Measurements from ENCODE around the gene RPL5.

The RPL5 gene

DNA sequence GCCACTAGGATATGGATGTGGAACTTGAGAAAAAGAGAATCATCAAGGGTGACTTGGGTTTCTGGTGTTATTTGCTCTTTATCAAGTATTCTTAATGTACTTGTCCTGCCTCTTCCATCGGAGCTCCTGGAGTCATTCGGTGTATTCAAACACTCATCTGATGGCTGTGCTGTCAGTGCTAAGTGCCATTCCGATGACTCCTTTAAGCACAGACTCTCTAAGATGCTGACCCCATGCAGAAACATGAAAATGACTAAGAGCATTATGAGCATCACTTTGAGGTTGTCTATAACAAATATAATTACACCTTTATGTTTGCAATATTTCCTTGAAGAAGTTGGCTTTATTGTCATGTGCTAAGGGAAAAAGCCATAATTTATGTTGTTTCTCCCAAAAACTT lies 11.3 kb upstream of the RPL5 start:
- no peak for DNase-seq

DNA sequence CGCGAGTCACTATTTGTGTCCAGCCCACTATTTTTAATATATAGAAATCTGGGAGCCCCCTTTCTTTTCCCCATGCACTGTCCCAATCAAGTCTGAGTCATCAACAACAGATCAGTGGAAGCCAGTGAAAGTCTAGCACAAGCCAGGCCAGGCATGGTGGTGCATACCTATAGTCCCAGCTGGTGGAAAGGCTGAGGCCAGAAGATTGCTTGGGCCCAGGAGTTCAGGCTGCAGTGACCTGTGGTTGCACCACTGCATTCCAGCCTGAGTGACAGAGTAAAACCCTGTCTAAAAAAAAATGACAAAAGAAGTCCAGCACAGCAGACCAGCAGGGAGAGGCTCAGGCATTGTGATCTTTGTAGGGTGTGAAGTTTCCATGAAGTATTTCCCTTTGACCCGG lies 9.0 kb upstream of the RPL5 start:
- no peak for DNase-seq

DNA sequence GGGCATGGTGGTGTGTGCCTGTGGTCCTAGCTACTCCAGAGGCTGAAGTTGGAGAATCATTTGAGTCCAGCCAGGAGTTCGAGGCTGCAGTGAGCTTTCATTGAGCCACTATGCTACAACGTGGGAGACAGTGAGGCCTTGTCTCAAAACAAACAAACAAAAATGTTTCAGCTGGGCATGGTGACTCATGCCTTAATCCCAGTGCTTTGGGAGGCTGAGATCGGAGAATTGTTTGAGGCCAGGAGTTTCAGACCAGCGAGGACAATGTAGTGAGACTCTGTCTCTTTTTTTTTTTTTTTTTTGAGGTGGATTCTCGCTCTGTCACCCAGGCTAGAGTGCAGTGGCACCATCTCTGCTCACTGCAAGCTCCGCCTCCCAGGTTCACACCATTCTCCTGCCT lies 5.0 kb upstream of the RPL5 start:
- DNase-seq: no peak

DNA sequence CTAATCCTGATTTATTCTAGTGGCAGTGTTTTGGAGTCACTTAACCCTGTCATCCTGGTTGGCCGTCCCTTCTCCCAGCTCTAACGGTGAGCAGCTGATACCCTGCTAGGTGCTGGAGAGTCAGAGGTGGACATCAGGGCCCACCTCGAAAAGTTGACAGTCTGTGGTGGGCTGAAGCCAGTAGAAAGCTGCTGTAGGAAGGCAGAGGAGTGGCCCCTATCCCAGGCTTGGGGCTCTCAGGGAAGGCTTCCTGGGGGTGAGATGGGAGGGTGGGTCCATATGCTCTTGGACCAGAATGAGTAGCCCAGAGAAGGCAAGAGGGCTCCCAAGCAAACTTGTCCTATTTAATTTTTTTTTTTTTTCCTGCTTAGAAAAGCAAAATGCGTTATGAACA lies 475 bp upstream of the RPL5 start:
- no peak for DNase-seq

DNA sequence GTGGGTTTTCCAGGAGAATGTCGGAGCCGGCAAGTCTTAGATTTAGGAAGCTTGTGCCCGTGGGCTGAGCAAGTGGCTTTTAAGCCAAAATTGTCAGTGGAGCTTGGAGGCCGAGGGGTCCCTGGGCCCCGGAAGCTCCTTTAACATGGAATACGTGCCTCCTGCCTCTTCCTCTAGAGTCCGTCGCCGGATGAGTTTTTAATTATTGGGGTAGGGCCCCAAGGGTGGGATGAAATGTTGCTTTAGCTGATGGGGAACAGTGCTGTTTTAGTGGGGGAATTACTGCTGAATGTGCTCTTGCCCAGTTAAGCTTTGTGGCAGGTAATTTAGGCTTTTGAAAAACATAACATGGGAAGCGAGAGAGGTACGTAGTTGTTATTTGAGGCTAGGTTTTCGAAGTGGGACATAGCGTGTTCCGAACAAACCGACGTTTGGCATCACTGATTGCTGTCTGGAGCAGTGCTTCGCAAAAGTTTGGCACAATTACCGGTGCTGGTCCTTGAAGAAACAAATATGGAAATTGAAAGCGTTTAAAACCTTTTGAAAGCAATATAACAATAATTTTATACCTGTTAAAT lies 786 bp downstream of the RPL5 start:
- no peak for DNase-seq

DNA sequence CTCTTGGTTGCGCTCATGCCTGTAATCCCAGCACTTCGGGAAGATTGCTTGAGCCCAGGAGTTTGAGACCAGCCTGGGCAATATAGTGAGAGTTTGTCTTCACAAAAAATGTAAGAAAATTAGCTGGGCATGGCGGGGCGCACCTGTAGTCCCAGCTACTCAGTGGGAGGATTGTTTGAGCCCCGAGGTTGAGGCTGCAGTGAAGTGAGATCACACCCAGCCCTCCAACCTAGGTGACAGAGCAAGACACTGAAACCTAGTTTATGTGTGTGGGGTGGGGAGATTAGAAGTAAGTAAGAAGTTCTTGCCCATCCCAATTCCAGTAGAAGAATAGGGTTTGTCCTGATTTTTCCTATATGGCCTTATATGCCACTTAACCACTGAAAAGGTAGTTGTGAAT lies 2.0 kb downstream of the RPL5 start:
- DNase-seq: no peak

DNA sequence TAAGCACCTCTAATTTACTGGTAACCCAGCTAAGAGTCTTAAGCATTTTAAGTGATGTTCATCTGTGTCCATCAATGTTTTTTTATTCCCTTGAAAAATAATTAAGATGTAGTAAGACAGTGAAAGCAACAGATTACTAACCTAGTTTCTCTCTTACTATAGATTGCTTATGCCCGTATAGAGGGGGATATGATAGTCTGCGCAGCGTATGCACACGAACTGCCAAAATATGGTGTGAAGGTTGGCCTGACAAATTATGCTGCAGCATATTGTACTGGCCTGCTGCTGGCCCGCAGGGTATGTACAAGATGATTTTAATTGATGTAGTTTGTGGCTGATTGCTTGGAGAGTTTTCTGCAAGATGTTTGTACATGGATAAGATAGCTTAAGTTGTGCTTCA lies 2.8 kb downstream of the RPL5 start:
- no peak for DNase-seq

DNA sequence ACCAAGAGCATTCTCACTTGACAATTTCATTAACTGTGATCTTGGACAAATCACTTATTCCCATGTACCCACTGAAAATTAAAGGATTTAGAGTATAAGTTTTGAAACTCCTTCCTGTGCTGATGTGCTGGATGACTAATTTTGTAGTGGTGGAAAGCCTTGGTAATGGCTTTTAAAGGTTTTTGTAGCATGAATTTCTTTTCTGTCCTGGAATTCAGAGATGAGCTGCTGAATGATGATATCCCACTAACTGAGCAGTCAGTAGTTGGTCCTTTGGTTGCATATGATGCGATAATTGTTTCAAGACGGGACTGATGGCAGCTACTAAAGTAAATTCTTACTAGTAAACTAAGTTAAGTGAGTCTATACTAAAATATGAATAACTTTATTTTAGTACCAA lies 5.2 kb downstream of the RPL5 start:
- no peak for DNase-seq

DNA sequence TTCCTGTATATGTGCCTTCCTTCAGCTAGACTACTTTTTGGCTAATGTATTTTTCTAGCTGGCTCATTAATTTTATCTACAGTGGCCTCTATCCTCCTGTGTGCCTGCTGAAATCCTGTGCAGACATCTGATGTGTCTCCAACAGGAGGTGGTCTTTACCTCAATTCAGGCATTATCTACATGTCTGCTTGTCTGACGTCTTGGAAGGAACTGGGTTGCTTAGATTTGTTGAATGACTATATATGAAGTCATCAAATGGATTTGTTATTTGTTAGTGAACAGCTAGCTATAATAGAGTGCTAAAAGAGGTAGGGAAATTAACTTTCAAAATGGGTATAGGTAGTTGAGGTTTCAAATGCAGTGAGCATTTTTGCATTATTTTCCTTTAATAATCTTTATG lies 6.7 kb downstream of the RPL5 start:
- DNase-seq: no peak

DNA sequence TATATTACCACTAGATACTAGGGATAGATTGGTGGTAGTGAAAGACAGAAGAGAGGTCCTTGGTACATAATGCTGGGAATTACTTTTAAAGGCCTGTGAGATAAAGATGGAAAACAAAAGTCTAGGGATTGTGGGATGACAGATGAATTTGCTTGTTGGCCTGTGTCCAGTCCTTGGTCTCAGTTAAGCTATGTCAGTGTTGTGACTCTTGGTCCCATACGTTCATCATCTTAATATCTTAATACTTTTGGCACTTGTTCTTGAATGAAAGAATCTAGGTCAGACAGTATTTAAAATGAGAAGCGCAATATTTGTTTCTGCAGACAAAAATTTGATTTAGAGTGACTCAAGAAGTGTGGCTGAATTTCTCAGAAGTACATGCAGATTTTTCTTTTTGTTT lies 7.6 kb downstream of the RPL5 start:
- no peak for DNase-seq

DNA sequence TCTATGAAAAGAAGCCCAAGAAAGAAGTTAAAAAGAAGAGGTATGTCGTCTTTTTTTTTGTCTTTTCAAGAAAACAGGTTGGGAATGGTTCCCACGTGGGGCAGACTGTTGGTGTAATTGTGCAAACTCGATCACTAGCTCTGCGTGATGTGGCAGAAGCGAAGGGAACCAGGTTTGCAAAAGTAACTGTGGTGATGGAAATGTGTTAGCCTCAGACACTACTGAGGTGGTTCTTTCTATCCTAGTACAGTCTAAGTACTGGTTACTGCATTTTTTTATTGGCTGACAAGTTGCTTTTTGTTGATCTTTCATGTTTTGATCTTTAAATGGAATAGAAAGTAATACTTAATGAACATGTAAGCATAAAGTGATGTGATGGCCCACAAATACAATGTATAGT lies 8.8 kb downstream of the RPL5 start:
- no peak for DNase-seq

DNA sequence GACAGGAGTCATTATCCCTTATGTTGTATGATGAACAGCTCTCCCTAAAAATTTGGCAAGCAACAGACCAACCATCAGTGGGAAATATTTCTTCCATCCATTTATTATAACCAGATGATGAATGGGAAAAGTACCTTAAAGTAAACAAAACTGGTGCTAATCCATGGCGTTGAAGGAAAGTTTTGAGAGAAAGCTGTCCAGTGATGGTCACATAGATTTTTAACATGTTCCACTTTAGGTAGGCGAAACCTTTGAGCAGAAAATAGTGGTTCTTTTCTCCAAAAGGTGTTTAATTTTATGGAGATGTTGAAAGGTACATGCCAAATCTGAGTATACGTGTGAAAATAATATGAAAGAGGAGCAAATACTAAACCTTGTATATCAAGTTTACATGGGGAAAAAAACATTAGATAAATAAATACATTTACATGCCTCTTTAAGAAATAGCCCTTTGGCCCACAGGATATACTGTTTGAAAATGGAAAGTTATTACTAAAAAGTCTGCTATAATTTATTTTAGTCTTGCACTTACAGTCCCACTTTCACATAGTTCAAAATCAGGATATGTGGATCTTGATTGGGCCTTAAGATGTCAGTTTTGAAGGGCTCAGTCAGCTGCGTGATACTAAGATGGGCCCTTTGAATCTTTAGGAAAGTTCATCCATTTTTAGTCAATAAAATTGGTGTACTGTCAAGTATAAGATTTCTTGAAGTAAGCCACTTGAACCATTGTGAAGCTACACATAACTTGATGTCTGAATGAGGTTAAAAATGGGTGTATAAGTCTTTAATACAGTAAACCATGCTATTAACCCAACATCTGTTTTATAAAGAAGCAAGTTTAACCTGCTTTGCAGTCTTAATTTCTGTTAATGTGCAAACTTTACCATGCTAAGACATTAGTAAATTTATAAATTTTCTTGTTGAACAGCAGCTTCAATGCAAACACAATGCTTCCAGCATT lies 10.5 kb downstream of the RPL5 start:
- DNase-seq: no peak

DNA sequence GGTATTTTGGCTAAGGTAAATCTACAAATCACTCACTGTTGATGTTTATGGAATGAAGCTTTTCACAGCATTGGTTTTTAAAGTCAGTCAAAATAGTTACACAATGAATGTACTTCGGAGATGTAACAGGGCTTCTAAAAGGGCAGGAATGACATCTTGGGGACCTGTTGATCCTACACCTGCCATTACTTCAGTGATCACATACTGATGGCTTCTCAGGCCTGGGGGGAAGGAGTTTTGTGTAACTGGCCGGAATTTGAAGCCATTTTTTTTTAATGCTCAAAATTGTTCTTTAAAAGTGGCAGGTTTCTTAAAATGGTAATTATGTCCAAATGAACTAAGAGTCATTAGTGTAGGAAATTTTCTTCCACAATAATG lies 11.2 kb downstream of the RPL5 start:
- DNase-seq: no peak

DNA sequence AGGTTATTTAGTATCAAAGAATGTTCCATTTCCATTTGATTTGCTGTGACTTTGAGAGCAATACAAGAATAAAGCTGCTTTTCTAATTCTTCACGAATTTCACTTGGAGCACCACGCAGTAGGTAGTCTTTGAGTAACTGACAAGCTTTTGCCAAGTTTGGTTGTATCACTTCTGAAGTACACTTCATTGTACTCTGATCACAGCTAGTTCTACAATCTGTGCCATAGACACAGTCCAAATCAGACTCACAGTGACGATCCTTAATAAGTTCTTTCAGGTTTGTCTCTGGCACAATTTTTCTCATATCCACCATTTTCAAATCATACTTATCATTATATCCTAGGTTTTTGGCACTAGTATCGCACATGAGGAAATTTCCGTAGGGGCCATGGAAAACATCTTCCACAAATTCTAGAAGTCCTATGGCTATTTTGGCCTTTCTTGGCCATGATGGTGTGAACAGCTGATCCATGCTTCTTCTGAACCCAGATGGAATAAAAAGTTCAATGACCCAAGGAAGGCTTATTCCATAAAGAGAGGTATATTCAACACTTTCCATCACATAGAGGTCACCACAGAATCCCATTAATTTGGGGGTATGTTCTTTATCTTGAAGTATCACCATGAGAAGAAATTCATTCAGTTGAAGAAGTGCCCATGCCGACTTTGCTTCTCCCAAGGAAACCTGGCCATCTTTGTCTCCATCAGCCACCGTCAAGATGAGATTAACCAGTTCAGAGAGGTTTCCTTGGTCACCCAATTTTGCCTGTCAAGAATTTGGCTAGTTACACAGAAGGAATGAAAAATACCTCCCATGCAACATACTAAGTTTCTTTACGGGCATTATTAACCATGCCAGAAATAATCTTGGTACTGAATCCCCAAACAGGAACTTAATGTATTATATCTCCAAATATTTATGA lies 11.9 kb downstream of the RPL5 start:
- no peak for DNase-seq

DNA sequence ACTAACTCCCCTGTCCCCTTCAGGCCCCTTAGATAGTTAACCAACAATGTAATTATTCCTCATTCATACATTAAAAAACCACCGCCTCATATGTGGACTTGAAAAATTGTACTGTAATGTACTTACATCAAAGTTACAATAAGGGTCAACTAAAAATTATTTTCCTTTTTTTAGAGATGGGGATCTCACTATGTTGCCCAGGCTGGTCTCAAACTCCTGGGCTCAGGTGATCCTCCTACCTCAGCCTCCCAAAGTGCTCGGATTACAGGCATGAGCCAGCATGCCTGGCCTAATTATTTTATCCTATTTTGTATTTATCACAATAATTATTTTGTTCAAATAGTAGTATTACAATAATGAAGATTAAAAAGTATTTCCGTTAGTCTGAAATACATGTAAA lies 12.6 kb downstream of the RPL5 start:
- DNase-seq: no peak

DNA sequence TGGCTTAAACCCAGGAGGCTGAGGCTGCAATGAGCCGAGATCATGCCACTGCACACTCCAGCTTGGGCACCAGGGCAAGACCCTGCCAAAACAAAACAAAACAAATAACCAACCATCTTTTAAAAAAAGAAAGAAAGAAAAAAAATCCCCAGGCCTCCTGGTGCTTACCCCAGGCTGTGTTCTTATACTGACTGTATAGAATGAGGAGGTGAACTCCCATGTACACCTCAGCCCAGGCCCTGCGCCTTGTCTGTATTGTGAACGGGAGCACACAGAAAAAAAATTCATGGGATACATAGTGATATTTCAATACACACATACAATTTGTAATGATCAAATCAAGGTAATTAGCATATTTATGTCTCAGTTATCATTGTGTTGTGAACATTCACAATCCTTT lies 14.1 kb downstream of the RPL5 start:
- no peak for DNase-seq

DNA sequence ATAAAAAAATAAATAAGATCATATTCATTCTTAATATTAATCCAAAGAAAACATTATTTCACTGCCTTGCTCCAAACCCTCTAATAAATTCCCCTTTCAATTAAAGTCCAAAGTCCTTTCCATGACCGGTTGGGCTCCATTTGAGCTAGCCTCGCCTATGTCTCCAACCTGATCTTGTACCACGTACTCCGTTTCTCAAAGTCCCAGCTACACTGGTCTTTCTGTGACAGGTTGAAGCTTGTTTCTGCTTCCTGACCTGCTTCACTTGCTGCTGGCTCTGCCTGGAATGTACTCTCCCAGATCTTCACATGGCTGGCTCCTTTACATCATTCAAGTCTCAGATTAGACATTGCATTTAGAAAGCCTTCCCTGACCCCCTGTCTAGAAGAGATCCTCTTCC lies 16.4 kb downstream of the RPL5 start:
- DNase-seq: no peak

DNA sequence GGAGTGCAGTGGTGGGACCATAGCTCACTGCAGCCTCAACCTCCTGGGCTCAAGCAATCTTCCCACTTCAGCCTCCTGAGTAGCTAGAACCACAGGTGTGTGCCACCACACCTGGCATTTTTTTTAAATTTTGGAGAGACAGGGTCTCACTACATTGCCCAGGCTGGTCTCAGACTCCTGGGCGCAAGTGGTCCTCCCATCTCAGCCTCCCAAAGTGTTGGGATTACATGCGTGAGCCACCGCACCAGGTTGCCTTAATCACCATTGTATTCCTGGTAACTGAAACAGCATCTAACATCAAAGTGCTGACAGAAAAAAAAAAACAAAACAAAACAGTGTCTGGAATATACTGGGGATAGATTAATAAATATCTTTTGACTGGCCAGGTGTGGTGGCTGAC lies 18.2 kb downstream of the RPL5 start:
- DNase-seq: no peak

DNA sequence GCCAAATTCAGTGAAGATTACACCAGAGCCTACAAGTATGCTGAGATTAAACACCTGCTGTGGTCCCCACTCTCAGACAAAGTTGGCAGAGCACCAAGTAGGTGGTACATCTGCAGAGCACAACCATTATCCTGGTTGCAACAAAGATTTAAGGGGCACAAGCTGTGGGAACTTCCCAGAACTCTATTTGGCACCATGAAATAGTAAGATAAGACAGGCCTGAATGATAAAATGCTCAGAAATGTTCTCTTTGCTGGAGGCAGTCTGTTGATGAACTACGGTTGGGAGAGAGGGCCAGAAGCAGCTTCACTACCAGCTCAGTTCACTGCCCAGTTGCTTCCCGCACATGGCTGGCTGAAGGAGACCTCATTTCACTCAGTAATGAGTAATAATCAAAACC lies 19.9 kb downstream of the RPL5 start:
- DNase-seq: peak; percentile 10

DNA sequence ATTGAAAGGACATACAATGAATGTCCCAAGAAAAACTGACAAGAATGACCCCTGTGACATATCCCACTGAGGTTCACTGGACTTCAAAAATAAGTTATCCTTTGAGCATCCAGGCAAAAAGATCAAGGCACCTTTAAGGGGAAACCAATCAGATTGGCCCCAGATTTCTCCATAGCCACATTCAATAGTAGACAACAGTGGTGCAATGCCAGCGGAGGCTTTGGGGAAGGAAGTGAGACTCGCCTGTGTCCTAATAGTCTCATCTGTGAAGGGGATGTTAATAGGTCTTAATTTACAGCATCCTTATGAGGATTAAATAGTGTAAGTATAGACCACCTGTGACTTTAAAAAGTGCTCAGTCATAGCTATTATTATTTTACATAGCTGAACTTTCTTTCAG lies 21.5 kb downstream of the RPL5 start:
- no peak for DNase-seq

DNA sequence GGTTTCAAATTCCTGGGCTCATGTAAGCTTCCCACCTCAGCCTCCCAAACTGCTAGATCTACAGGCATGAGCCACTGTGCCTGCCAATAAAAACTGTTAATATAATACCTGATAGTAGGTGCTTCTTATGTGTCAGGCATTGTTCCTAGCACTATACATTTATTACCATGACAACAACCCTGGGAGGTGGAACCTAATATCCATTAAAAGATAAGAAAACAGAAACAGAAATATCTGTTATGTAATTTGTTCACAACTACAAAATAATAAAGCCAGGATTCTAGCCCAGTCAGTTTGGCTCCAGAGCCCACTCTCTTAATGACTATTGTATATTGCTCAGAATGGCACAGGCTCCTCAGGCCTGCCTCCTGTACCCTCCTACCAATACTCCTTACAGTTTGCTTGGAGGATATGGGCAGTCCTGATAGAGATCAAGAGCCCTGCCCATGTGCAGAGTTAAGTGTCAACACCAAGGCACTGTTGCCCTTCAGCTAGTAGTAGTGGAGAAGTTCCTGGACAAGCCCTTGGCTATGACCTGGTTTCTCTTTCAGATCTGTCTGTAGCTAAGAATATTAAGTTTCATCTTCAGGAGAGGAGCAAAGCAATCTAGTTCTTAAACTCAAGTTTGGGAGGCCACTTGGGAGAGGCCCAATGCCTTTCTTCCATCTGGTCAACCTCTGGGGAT lies 22.4 kb downstream of the RPL5 start:
- DNase-seq: no peak

DNA sequence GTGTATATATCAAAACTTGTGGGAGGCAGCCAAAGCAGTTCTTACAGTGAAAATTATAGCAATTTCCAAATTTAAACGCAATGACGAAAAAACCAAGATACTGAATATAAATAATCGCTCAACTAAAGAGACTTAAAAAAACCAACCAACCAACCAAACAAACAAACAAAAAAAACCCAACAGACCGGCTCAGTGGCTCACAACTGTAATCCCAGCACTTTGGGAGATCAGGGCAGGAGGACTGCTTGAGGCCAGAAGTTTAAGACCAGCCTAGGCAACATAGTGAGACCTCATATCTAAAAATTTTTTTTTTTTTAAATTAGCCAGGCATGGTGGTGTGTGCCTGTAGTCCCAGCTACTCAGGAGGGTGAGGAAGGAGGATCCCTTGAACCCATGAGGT lies 23.4 kb downstream of the RPL5 start:
- no peak for DNase-seq

DNA sequence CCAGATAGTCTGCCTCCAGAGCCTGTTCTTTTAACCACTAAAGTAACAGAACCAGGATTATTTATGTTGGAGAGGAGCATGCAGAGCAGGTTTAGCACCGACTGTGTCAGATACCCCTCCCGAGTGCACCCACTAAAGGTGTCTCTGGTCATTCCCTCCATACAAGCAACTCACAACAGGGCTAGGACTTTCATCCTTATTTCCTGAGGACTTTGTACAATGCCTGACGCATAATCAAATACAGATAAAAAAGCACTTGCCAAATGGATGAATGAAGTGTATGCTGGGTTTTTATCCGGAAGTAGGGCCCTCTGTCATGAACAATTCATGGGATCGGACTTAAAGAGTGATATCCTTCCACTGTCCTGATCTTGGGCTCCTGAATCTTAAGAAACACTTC lies 26.0 kb downstream of the RPL5 start:
- DNase-seq: no peak

All from NCI-H1092 treated with DMSO at 0.1 percent for 48 hours (cell line).